AML-193 (cell line): ENCODE data around the gene WDR47.
"Not testable (repeated sequence)": the region's sequence is repeated elsewhere in the genome, so short reads cannot be mapped to it uniquely, and the experiment has no call there.

ENCODE experiments used
- DNase-seq, 2 experiments: peaks; one replicate each; lab custom pipeline; 2025; lab: John Stamatoyannopoulos, UW

Gene WDR47

DNA sequence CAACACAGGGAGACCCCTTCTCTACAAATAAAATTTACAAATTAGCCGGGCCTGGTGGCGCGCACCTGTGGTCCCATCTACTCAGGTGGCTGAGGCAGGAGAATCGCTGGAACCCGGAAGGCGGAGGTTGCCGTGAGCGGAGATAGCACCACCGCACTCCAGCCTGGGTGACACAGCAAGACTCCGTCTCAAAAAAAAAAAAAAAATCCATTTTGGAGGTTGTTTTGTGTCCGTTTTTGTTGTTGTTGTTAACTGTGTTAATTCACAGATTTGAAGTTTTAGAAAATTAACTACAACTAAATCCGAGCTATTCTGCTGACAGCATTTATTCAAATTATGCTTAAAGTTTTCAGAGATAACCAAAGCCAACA, 79.2 kb downstream of the WDR47 start:
- DNase-seq: peak in 1 of 2 experiments; percentile 33

DNA sequence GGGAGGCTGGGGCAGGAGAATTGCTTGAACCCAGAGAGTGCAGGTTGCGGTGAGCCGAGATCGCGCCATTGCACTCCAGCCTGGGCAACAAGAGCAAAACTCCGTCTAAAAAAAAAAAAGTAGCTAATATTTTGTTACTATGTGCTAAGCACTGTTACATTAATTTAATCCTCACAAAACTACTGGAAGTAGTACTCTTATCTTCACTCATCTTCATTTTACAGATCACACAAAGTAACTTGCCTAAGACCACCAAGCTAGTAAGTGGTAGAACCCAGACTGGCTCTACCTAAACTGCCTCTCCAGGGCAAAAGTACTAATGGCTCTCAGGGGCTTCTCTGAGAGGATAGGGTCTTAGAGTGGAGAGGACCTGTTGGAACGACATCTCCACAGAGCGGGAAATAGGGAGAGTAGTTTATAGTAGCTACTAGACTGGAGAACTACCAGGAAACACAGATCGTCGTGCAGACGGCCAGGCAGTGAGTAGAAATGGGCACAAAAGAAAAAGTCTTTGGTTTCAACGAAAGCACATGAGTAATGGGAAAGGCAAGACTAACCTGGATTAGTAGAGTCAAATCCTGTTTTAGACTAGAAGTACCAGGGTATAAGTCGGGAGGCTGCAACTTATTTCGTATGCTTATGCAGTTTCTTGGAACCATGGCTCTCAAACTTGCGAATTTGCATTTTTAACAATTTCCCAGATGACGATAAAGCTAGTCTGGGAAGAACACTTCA, 80.0 kb downstream of the WDR47 start:
- no peak for DNase-seq

DNA sequence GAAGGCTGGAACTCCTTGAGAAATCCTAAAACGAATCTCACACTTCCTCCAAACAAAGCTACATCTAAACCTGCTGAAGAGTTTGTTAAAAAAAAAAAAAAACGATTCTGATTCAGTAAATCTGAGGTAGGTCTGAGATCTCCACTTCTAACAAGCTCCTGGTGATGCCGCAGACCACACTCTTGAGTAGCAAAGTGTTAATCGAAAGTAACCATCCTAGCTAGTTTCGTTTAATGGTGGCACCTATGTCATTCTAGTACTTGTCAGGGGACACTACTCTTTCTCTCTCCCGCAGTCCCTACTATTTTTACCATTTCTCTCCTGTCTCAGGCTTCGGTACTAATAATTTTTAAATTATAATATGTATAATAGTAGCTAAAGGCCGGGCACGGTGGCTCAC, 80.7 kb downstream of the WDR47 start:
- DNase-seq: no peak

DNA sequence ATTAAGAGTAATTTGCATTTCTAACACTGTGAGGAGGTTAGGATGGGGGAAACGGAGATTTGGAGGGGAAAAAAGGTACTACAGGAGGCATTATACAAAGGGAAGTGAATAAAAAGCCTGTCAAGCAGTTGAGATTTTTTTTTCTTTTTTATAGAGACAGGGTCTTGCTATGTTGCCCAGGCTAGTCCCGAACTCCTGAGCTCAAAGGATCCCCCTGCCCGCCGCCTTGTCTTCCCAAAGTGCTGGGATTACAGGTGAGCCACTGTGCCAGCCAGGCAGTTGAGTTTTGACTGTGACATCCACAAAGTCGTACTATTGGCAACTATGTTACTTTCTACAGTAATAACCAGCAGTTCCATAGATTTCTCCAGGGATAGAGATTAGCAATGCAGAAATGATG, 81.2 kb downstream of the WDR47 start:
- no peak for DNase-seq

DNA sequence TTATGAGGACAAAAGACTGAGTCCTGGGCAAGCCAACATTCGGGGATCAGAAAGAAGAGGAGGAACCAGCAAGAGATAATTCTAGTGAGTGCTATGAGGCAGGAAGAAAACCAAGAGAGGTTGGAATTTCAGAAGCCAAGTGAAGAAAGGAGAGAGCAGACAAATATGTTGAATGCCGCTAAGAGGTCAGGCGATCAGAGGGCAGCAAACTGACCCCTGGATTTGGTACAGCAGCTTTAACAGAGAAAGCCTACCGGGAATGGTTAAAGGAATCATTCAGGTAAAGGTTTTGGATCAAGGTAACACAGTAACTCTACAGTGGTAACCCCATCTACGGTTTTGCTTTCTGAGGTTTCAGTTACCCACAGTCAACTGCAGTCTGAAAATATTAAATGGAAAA, 84.0 kb downstream of the WDR47 start:
- no peak for DNase-seq

DNA sequence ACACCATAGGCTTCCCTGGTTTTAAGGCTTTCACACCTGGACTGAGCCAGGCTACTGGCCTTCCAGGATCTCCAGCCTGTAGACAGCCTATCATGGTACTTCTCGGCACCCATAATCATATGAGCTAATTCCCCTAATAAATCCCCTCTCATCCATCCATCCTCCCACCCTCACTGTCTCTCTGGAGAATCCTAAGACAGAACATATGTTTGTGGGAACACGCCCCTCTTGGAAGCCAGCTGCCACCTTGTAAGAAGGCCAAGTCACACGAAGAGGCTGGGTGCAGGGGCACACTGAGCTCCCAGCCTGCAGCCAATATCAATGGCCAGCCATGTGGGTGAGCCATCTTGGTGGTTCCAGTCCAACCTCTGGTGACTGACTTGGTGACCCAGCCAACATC, 86.0 kb downstream of the WDR47 start:
- DNase-seq: no peak

DNA sequence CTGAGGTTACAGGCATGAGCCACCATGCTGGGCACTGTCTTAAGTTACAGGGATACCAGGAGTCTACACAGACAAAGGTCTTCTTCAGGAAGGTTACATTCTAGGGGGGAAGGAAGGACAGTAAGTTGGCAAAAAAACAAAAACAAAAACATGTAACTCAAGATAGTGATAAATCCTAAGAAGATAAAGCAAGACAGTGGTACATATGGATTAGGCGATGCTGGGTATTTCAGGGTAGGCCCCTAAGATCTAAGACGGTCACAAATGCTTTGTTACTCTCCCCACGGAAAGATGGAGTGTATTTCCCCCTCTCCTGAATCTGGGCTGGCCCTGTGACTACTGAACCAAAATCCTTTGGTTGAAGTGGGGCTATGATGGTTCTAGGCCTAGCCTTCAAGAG, 86.8 kb downstream of the WDR47 start:
- no peak for DNase-seq

DNA sequence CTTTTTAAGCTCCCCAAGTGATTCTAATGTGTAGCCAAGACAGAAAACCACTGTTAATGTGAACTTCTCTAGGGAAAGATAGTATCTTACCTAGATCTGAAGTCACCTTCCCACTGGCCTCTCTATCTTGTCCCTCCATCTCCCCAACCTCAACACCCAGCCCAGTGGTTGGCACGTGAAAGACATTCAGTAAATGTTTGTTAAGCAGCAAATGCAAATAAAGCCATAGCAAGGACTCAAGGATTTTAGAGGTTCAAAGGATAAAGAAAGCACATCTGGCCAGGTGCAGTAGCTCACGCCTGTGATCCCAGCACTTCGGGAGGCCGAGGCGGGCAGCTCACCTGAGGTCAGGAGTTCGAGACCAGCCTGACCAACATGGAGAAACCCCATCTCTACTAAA, 88.5 kb downstream of the WDR47 start:
- DNase-seq: no peak

DNA sequence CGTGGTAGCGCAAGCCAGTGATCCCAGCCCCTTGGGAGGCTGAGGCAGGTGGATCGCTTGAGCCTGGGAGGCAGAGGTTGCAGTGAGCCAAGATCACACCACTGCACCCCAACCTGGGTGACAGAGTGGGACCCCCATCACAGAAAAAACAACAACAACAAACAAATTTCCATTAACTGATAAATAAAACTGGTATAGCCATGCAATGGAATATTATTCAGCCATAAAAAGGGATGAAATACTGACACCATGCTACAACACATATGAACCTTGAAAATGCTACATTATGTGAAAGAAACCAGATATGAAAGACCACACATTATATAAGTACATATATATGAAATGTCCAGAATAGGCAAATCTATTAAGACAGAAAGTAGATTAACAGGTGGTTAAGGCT, 90.7 kb downstream of the WDR47 start:
- DNase-seq: no peak

DNA sequence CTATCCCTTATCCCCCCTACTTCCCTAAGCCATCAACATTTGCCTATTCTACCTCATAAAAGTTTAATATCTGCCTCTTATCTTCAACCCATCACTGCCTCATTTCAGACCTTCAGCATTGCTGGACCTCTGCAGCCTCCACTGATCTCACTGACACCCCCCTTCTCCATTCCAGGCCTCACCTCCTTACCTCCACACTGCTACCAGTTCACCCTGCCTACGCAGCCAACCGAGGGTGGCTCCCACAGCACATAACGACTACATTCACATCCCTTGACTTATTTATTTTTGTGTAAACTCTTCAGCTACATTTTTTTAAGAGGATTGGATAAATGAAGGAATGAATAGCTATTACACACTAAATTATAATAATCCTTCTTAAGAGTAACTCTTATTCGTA, 92.9 kb downstream of the WDR47 start:
- no peak for DNase-seq

DNA sequence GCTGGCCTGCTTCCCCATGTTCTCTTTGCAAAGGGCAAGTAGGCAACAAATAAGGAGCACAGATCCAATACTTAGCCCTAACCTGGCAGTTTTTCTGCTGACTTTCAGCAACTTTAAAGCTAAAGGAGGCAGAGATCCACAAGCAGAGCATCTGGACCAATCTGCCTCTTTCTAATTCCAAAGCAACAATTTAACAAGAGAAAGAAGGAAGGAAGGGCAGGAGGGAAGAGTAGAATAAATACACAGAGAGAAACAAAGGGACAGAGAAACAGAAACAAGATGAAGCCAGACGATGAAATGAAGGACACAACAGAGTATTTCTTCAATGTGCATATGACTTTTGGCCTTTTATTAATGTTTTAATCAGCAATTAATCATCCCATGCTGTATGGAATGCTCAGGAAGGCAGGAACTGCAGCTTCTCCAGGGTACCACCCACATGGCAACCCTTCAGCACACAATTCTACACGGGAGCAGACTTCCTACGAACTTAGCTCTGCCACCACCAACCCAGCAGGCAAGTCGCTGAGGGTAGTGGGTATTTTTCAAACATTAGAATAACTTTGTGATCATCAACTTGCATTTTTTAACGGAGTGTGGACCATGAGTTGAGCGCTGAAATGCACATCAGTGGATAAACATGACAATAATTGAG, 93.9 kb downstream of the WDR47 start:
- no peak for DNase-seq

DNA sequence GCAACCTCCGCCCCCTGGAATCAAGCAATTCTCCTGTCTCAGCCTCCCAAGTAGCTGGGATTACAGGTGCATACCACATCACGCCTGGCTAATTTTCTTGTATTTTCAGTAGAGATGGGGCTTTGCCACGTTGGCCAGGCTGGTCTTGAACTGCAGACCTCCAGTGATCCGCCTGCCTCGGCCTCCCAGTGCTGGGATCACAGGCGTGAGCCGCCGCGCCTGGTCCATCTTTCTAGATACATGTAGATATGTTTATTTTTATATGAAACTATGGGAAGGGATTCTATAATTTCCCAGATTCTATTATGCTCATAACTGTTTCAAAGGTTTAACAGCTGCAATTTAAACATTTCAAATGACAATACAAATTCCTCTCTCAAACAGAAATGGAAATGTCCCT, 105.7 kb downstream of the WDR47 start:
- DNase-seq: no peak

DNA sequence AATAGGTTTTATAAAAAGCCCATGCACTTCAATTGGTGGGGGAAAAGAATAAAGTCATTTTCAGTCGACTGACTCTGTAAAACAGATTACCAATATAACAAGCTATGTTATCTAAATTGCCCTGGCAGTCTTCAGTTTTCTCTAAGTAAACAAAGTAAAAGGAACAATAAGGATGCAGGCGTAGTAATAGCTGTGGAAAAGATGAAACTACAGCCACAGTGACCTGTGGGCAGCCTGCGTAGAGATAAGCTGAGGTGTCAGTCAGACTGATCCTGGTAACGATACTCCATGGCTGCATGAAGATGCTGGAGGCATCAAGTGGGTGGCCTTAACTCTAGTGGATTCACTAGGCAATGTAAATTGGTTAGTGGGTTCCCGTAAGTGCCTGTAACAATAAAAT, 108.0 kb downstream of the WDR47 start:
- no peak for DNase-seq

DNA sequence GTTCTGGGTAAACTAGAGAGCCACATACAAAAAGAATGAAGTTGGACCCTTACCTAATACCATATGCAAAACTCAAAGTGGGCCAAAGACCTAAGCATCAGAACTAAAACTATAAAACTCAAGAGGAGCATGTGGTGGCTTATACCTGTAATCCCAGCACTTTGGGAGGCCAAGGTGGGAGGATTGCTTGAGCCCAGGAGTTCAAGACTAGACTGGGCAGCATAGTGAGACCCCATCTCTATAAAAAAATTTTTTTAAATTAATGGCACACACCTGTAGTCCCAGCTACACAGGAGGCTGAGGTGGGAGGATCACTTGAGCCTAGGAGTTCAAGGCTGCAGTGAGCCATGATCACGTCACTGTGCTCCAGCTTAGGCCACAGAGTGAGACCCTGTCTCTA, 114.3 kb downstream of the WDR47 start:
- not testable (repeated sequence) for DNase-seq

DNA sequence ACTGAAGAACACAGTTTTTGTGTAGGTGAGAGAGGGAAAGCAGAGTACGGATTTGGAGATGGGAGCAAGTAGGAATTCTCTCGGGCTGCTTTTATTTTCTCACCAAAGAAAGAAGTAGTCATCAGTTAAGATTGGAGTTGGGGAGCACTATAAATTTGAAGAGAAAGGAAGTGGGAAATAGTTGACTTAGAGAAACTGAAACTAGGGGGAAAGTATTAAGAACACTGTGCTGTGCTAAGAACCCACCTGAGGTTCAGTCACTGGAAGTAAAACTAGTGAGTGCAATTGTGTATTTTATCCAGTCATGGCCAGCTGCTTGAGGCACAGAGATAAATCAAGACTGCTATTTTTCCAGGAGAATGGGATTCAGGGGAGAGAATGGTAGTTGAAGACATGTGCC, 116.0 kb downstream of the WDR47 start:
- DNase-seq: no peak
